ENCODE measurements around the gene LRRC1. TPM values are rescaled to one million over a fixed set of nuclear protein-coding genes. Genes with fewer than 3 reads are reported as not detected.

LRRC1 gene
- total and polyA plus RNA-seq, 2 donors (not counting 1 experiment from before 2014, with no cell fraction given): 3.8 to 12.1 TPM

- TF ChIP-seq CTCF (conservative IDR thresholded peaks at IDR 0.05 in 1 of 2, IDR thresholded peaks at IDR 0.05 in 1 of 2; ENCODE audit: low read depth in 1 of 2, low read length in 2 of 2) (no peak), EZH2 (IDR thresholded peaks at IDR 0.05; ENCODE audit: low read length, missing control alignments) (no peak)
- H3K9ac ChIP-seq (ENCODE audit: insufficient read depth, low read length): no peak overlapping the region
- H3K36me3 ChIP-seq (ENCODE audit: control insufficient read depth, insufficient read depth, low read length): no peaks in the 10 kb centered on the region
- peak; percentile 8 to 27 for DNase-seq (ENCODE audit: low read depth in 2 of 2)
- H4K20me1 ChIP-seq (ENCODE audit: control insufficient read depth, extremely low read depth, insufficient read depth, low read length): no peaks in the 10 kb centered on the region
- no peak overlapping the region for H3K4me3 ChIP-seq (replicated peaks in 1 of 4; ENCODE audit: control extremely low read depth in 1 of 4, insufficient read depth in 1 of 4, low read depth in 3 of 4, low read length in 4 of 4)
- no peak overlapping the region for H3K27ac ChIP-seq (ENCODE audit: insufficient read depth, low read length)
- no peak overlapping the region for H3K4me2 ChIP-seq (ENCODE audit: extremely low read depth, insufficient read depth, low read length)
- no peaks in the 10 kb centered on the region for H3K9me3 ChIP-seq (ENCODE audit: control insufficient read depth, insufficient read depth, low read depth, low read length)
- no peak overlapping the region for H2AFZ ChIP-seq (ENCODE audit: low read length)
- no peaks in the 10 kb centered on the region for H3K79me2 ChIP-seq (ENCODE audit: control insufficient read depth, insufficient read depth, low read length)
- H3K27me3 ChIP-seq (ENCODE audit: control insufficient read depth, insufficient read depth, low read length): no peaks in the 10 kb centered on the region
- H3K4me1 ChIP-seq (ENCODE audit: control insufficient read depth, extremely low read depth, insufficient read depth, low read length): peaks cover 3% of the 10 kb centered on the region
Measured at GRCh38 chr6:53889365-53889764, 94.6 kb downstream of the LRRC1 start.

- DNase-seq (ENCODE audit: low read depth in 2 of 2): no peak
- Histone ChIP-seq H3K36me3 (ENCODE audit: control insufficient read depth, insufficient read depth, low read length) (no peaks in the 10 kb centered on the region), H3K4me3 (replicated peaks in 1 of 4; ENCODE audit: control extremely low read depth in 1 of 4, insufficient read depth in 1 of 4, low read depth in 3 of 4, low read length in 4 of 4) (no peak overlapping the region), H3K4me1 (ENCODE audit: control insufficient read depth, extremely low read depth, insufficient read depth, low read length) (peaks cover 3% of the 10 kb centered on the region), H3K79me2 (ENCODE audit: control insufficient read depth, insufficient read depth, low read length) (no peaks in the 10 kb centered on the region), H2AFZ (ENCODE audit: low read length) (no peak overlapping the region), H3K27ac (ENCODE audit: insufficient read depth, low read length) (no peak overlapping the region), H3K4me2 (ENCODE audit: extremely low read depth, insufficient read depth, low read length) (no peak overlapping the region), H3K9ac (ENCODE audit: insufficient read depth, low read length) (no peak overlapping the region), H4K20me1 (ENCODE audit: control insufficient read depth, extremely low read depth, insufficient read depth, low read length) (no peaks in the 10 kb centered on the region), H3K9me3 (ENCODE audit: control insufficient read depth, insufficient read depth, low read depth, low read length) (no peaks in the 10 kb centered on the region), H3K27me3 (ENCODE audit: control insufficient read depth, insufficient read depth, low read length) (no peaks in the 10 kb centered on the region)
- TF ChIP-seq CTCF (conservative IDR thresholded peaks at IDR 0.05 in 1 of 2, IDR thresholded peaks at IDR 0.05 in 1 of 2; ENCODE audit: low read depth in 1 of 2, low read length in 2 of 2) (no peak), EZH2 (IDR thresholded peaks at IDR 0.05; ENCODE audit: low read length, missing control alignments) (no peak)
Measured at GRCh38 chr6:53892707-53893106, 97.9 kb downstream of the LRRC1 start.

GRCh38 chr6:53894091-53894490 is 99.3 kb downstream of the LRRC1 start:
- Histone ChIP-seq H3K36me3 (ENCODE audit: control insufficient read depth, insufficient read depth, low read length) (no peaks in the 10 kb centered on the region), H3K27me3 (ENCODE audit: control insufficient read depth, insufficient read depth, low read length) (no peaks in the 10 kb centered on the region), H3K79me2 (ENCODE audit: control insufficient read depth, insufficient read depth, low read length) (no peaks in the 10 kb centered on the region), H3K4me1 (ENCODE audit: control insufficient read depth, extremely low read depth, insufficient read depth, low read length) (peaks cover 2% of the 10 kb centered on the region), H3K9ac (ENCODE audit: insufficient read depth, low read length) (no peak overlapping the region), H3K27ac (ENCODE audit: insufficient read depth, low read length) (no peak overlapping the region), H3K4me2 (ENCODE audit: extremely low read depth, insufficient read depth, low read length) (no peak overlapping the region), H3K9me3 (ENCODE audit: control insufficient read depth, insufficient read depth, low read depth, low read length) (no peaks in the 10 kb centered on the region), H2AFZ (ENCODE audit: low read length) (no peak overlapping the region), H4K20me1 (ENCODE audit: control insufficient read depth, extremely low read depth, insufficient read depth, low read length) (no peaks in the 10 kb centered on the region), H3K4me3 (replicated peaks in 1 of 4; ENCODE audit: control extremely low read depth in 1 of 4, insufficient read depth in 1 of 4, low read depth in 3 of 4, low read length in 4 of 4) (no peak overlapping the region)
- peak; percentile 44 to 57 for DNase-seq (ENCODE audit: low read depth in 2 of 2)
- TF ChIP-seq CTCF (conservative IDR thresholded peaks at IDR 0.05 in 1 of 2, IDR thresholded peaks at IDR 0.05 in 1 of 2; ENCODE audit: low read depth in 1 of 2, low read length in 2 of 2) (no peak), EZH2 (IDR thresholded peaks at IDR 0.05; ENCODE audit: low read length, missing control alignments) (no peak)

All from fibroblast of lung (primary cell).